Nephron (organoid): ENCODE data around the gene CTAGE8.
"Not testable (repeated sequence)": the region's sequence is repeated elsewhere in the genome, so short reads cannot be mapped to it uniquely, and the experiment has no call there.

Source experiments
- H3K27ac Mint-ChIP-seq, 3 experiments: 2 replicates each; pipeline ENCODE4 v1.8.0; 2020; ENCODE audit warnings: mixed read lengths in 3 of 3, mild to moderate bottlenecking in 2 of 3, moderate library complexity in 1 of 3
- H3K27me3 Mint-ChIP-seq: 2 replicates; pipeline ENCODE4 v1.8.0; 2021; ENCODE audit warnings: low read depth, mild to moderate bottlenecking, moderate library complexity, mixed read lengths
- H3K36me3 Mint-ChIP-seq: 2 replicates; pipeline ENCODE4 v1.8.0; 2020; ENCODE audit warnings: low read depth, mixed read lengths
- H3K4me1 Mint-ChIP-seq: 2 replicates; pipeline ENCODE4 v1.8.0; 2020; ENCODE audit warnings: mixed read lengths
- H3K4me3 Mint-ChIP-seq, 3 experiments: 2 replicates each; pipeline ENCODE4 v1.8.0; 2020; ENCODE audit warnings: mild to moderate bottlenecking in 3 of 3, mixed read lengths in 3 of 3, moderate library complexity in 2 of 3
- H3K9me3 Mint-ChIP-seq: 2 replicates; pipeline ENCODE4 v1.8.0; 2020; ENCODE audit warnings: mixed read lengths

The CTAGE8 gene

GRCh38 chr7:144269188-144269587 lies at the start of gene CTAGE8:
Gene CTAGE8, minus strand, starts transcription at chr7:144269288. Its CDS starts 38 bp downstream, at chr7:144269250.
- not testable (repeated sequence) for H3K36me3 Mint-ChIP-seq, H3K4me1 Mint-ChIP-seq, H3K9me3 Mint-ChIP-seq, H3K4me3 Mint-ChIP-seq, H3K27me3 Mint-ChIP-seq, H3K27ac Mint-ChIP-seq

- H3K27me3 Mint-ChIP-seq, H3K27ac Mint-ChIP-seq, H3K9me3 Mint-ChIP-seq, H3K4me3 Mint-ChIP-seq, H3K36me3 Mint-ChIP-seq, H3K4me1 Mint-ChIP-seq: not testable (repeated sequence)
Measured at GRCh38 chr7:144317537-144317936, 48.4 kb upstream of the CTAGE8 start.

GRCh38 chr7:144311872-144312469 lies 42.9 kb upstream of the CTAGE8 start, which contains the start of gene OR2A1:
Gene OR2A1, plus strand, starts transcription at chr7:144312419. Its CDS starts 5,706 bp downstream, at chr7:144318125.
- H3K27me3 Mint-ChIP-seq, H3K4me1 Mint-ChIP-seq, H3K36me3 Mint-ChIP-seq, H3K4me3 Mint-ChIP-seq, H3K27ac Mint-ChIP-seq, H3K9me3 Mint-ChIP-seq: not testable (repeated sequence)

GRCh38 chr7:144311218-144311617 lies 42.1 kb upstream of the CTAGE8 start:
- H3K4me3 Mint-ChIP-seq, H3K4me1 Mint-ChIP-seq, H3K27me3 Mint-ChIP-seq, H3K27ac Mint-ChIP-seq, H3K36me3 Mint-ChIP-seq, H3K9me3 Mint-ChIP-seq: not testable (repeated sequence)

- not testable (repeated sequence) for H3K4me1 Mint-ChIP-seq, H3K36me3 Mint-ChIP-seq, H3K27ac Mint-ChIP-seq, H3K27me3 Mint-ChIP-seq, H3K9me3 Mint-ChIP-seq, H3K4me3 Mint-ChIP-seq
Measured at GRCh38 chr7:144309702-144310101, 40.6 kb upstream of the CTAGE8 start.

- not testable (repeated sequence) for H3K4me1 Mint-ChIP-seq, H3K4me3 Mint-ChIP-seq, H3K27me3 Mint-ChIP-seq, H3K36me3 Mint-ChIP-seq, H3K9me3 Mint-ChIP-seq, H3K27ac Mint-ChIP-seq
Measured at GRCh38 chr7:144305156-144305555, 36.1 kb upstream of the CTAGE8 start.

- H3K27ac Mint-ChIP-seq, H3K4me3 Mint-ChIP-seq, H3K9me3 Mint-ChIP-seq, H3K4me1 Mint-ChIP-seq, H3K27me3 Mint-ChIP-seq, H3K36me3 Mint-ChIP-seq: not testable (repeated sequence)
Measured at GRCh38 chr7:144303607-144304006, 34.5 kb upstream of the CTAGE8 start.

GRCh38 chr7:144302578-144303303 lies 33.7 kb upstream of the CTAGE8 start:
- not testable (repeated sequence) for H3K4me3 Mint-ChIP-seq, H3K27me3 Mint-ChIP-seq, H3K27ac Mint-ChIP-seq, H3K4me1 Mint-ChIP-seq, H3K9me3 Mint-ChIP-seq, H3K36me3 Mint-ChIP-seq

- H3K27ac Mint-ChIP-seq, H3K36me3 Mint-ChIP-seq, H3K4me3 Mint-ChIP-seq, H3K4me1 Mint-ChIP-seq, H3K9me3 Mint-ChIP-seq, H3K27me3 Mint-ChIP-seq: not testable (repeated sequence)
Measured at GRCh38 chr7:144293794-144294499, 24.9 kb upstream of the CTAGE8 start.

- H3K27me3 Mint-ChIP-seq, H3K9me3 Mint-ChIP-seq, H3K36me3 Mint-ChIP-seq, H3K4me1 Mint-ChIP-seq, H3K27ac Mint-ChIP-seq, H3K4me3 Mint-ChIP-seq: not testable (repeated sequence)
Measured at GRCh38 chr7:144292384-144293161, 23.5 kb upstream of the CTAGE8 start.

GRCh38 chr7:144291607-144292006 lies 22.5 kb upstream of the CTAGE8 start:
- H3K9me3 Mint-ChIP-seq, H3K36me3 Mint-ChIP-seq, H3K4me1 Mint-ChIP-seq, H3K27me3 Mint-ChIP-seq, H3K27ac Mint-ChIP-seq, H3K4me3 Mint-ChIP-seq: not testable (repeated sequence)

- not testable (repeated sequence) for H3K4me1 Mint-ChIP-seq, H3K4me3 Mint-ChIP-seq, H3K27ac Mint-ChIP-seq, H3K36me3 Mint-ChIP-seq, H3K9me3 Mint-ChIP-seq, H3K27me3 Mint-ChIP-seq
Measured at GRCh38 chr7:144287171-144287784, 18.2 kb upstream of the CTAGE8 start.

GRCh38 chr7:144283716-144284115 lies 14.6 kb upstream of the CTAGE8 start:
- not testable (repeated sequence) for H3K36me3 Mint-ChIP-seq, H3K4me3 Mint-ChIP-seq, H3K9me3 Mint-ChIP-seq, H3K4me1 Mint-ChIP-seq, H3K27ac Mint-ChIP-seq, H3K27me3 Mint-ChIP-seq

GRCh38 chr7:144282490-144282889 lies 13.4 kb upstream of the CTAGE8 start:
- H3K4me1 Mint-ChIP-seq, H3K36me3 Mint-ChIP-seq, H3K9me3 Mint-ChIP-seq, H3K4me3 Mint-ChIP-seq, H3K27ac Mint-ChIP-seq, H3K27me3 Mint-ChIP-seq: not testable (repeated sequence)
